ENCODE results near the gene ARMS2.

- TF ChIP-seq, protein P1, sequence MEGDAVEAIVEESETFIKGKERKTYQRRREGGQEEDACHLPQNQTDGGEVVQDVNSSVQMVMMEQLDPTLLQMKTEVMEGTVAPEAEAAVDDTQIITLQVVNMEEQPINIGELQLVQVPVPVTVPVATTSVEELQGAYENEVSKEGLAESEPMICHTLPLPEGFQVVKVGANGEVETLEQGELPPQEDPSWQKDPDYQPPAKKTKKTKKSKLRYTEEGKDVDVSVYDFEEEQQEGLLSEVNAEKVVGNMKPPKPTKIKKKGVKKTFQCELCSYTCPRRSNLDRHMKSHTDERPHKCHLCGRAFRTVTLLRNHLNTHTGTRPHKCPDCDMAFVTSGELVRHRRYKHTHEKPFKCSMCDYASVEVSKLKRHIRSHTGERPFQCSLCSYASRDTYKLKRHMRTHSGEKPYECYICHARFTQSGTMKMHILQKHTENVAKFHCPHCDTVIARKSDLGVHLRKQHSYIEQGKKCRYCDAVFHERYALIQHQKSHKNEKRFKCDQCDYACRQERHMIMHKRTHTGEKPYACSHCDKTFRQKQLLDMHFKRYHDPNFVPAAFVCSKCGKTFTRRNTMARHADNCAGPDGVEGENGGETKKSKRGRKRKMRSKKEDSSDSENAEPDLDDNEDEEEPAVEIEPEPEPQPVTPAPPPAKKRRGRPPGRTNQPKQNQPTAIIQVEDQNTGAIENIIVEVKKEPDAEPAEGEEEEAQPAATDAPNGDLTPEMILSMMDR (conservative IDR thresholded peaks at IDR 0.05 in 1 of 2, IDR thresholded peaks at IDR 0.05 in 1 of 2; ENCODE audit: low read depth in 1 of 2, low read length in 2 of 2), result no peak
- TF ChIP-seq EZH2 (IDR thresholded peaks at IDR 0.05; ENCODE audit: low read length, missing control alignments), result no peak
Observed at GRCh38 chr10:122486406-122487080, 32.1 kb downstream of the ARMS2 start.
